Mesenteric fat pad (tissue), 1 donor: ENCODE results near the gene HES3. TPM values are rescaled to one million over a fixed set of nuclear protein-coding genes. Genes with fewer than 3 reads are reported as not detected.
A peak's percentile ranks its signal among the peaks of the same experiment; 100 is the strongest.

Experiments used
- DNase-seq: peaks from one replicate; pipeline ENCODE4 v3.0.0-alpha.2; 2020; ENCODE audit warnings: low spot score
- total RNA-seq: library from RNA; stranded (reverse); fragmentation: NEBNext Ultra II Directional; extraction: Animal tissue kit (Norgen Biotek cat#: 25700); gene quantifications from one replicate; pipeline ENCODE4 v1.2.1, GENCODE V29; 2021
- donor health status: DM: yes; HTN: yes; CAD: no.

HES3 gene
- total RNA-seq, 1 donor from 2014 or later = not detected

DNA sequence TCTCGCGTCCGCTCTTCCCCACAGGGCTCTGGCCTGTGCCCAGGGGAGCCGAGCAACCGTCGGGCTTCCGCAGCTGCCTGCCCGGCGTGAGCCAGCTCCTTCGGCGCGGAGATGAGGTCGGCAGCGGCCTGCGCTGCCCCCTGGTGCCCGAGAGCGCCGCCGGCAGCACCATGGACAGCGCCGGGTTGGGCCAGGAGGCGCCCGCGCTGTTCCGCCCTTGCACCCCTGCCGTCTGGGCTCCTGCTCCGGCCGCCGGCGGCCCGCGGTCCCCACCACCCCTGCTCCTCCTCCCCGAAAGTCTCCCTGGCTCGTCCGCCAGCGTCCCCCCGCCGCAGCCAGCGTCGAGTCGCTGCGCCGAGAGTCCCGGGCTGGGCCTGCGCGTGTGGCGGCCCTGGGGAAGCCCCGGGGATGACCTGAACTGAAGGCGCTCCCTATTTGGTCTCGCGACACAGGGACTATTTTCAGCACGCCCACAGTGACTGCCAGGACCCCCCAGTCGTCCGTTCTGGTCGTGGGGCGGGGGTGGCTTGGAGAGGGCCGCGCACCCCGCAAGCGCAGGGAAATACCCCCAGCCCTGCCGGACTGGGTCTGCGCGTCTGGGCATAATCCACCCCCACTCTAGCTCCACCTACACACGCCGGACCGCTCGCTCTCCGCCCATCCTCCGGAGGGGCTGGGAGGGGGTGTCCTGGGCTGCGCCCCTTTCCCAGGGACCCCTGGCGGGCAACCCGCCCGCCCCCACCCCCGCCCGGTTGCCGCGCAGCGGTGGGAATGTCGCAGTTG lies 1.3 kb downstream of the HES3 start:
- DNase-seq = no peak

- no peak for DNase-seq
These were observed 2.0 kb downstream of the HES3 start for GRCh38 chr1:6245869-6246496.

GRCh38 chr1:6246497-6247467 lies 2.8 kb downstream of the HES3 start:
- peak; percentile 94 for DNase-seq

- no peak for DNase-seq
These were observed 3.7 kb downstream of the HES3 start for GRCh38 chr1:6247651-6248050.

GRCh38 chr1:6248161-6248776 lies 4.3 kb downstream of the HES3 start:
- DNase-seq = no peak

- DNase-seq = no peak
These were observed 5.2 kb downstream of the HES3 start for GRCh38 chr1:6248932-6249738.

DNA sequence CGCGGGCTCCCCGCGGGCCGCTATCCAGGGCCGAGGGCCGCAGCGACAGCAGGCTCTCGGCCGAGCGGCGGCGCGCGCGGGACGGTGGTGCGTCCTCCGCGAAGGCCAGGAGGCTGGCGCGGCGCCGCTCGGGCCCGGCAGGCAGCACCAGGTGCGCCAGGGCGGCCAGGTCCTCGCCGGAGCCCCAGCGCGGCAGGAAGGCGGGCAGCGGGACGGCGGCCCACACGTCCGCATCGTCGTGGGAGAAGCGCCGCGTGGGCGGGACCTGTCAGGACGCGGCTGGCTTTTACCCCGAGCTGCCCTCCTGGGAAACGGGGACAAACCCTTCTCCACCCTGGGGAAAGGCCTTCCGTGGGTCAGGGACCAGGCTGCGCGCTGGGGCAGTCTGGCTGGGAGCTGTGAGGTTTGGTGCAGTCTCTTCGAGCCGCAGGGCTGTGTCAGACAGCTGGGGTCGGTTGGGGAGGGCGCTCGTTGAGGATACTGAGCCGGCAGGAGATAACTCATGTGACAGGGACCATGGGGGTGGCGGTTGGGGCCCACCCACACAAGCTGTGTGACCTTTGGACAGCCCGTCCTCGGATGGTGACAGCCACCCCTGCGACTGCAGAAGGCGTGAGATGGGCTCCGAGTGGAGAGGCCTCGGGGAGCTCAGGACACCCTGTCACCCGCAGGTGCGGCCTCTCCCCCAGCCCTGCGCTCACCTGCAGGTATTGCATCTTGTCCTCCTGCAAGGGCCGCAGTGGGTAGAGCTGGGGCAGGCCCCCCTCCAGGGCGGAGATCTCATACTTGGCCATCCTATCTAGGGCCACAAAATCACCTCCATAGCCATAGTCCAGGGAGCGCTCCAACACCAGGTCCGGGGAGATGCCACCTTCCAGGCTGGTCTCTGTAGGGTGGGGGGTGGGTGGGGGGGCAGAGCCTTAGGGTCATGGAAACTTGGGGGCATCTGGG lies 6.0 kb downstream of the HES3 start:
- DNase-seq = no peak

DNA sequence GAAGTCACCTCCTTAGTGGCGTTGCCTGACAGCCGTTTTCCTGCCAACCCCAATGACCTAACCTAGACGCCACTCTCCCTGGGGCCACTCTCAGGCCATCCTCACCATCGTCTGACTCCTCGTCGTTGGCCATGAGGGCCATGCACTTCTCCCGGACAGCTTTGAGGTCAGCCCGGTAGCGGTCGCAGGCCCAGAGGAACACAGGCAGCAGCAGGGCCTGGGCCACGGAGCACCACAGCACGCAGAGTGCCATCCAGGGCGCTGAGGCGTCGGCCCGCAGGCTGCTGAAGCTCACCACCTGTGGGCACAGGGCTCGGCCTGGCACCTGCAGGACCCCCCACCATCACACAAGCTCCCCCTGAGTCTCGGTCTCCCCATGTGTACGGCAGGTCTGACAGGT lies 7.3 kb downstream of the HES3 start:
- DNase-seq = no peak

DNA sequence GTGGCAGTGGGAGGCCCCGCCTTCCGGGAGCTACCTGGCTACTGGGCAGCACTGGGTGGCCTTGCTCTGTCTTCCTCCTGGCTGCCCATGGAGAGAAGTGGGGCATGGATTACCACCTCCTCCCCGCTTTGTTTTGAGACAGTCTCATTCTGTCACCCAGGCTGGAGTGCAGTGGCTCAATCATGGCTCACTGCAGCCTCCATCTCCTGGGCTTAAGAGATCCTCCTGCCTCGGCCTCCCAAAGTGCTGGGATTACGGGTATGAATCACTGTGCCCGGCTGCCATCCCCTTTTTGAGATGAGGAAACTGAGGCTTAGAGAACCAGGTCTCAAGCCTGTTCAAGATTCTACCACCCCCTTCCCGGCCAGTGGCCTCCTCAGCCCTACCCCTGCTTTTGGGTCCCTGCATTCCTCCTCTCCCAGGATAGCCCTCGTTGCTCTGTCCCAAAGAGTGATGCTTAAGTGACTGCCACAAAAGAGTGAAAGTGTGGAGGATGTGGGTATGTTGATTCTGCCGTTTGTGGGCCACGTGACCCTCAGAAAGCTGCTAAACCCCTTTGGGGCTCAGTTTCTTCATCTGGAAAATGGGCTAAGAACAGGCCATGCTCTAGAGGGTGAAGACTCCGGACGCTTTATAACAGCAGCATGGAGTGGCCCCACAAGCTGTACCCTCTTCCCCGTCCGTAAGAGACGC lies 7.8 kb downstream of the HES3 start:
- no peak for DNase-seq

DNA sequence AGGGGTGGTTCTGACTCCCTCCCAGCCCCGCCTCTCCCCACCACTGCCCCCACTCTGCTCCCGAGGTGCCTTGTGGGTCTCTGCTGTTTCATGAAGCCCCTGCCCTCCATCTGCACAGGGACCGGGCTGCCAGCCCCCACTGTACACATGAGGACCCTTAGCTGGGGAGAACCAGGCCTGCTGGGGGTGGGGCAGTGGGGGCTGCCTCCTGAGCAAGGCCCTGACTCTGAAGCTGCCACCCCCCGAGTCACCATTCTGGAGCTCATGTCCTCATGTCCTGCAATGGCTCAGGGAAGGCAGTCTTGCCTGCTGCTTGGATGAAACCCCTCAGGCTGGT lies 8.4 kb downstream of the HES3 start:
- DNase-seq = no peak

GRCh38 chr1:6253380-6253779 lies 9.4 kb downstream of the HES3 start:
- no peak for DNase-seq

- no peak for DNase-seq
These were observed 10.7 kb downstream of the HES3 start for GRCh38 chr1:6254691-6255090.

- no peak for DNase-seq
These were observed 12.7 kb downstream of the HES3 start for GRCh38 chr1:6256645-6257044.

- DNase-seq = no peak
These were observed 13.6 kb downstream of the HES3 start for GRCh38 chr1:6257541-6258069.

DNA sequence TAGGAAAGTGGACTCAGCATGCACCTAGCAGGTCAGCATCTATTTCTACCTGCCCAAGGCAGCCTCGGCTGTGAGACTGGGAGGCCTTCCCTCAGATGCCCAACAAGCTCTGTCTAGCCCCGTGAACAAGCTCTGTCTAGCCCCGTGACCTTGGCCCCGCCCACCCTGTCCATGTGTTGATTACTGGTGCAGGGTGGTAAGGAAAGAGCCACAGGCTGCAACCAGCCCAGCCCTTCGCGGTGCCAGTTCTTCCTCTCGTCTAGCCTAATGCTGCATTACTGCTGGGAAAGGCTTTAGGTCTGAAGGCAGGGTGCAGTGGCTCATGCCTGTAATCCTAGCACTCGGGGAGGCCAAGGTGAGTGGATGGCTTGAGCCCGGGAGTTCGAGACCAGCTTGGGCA lies 14.7 kb downstream of the HES3 start:
- DNase-seq = no peak

DNA sequence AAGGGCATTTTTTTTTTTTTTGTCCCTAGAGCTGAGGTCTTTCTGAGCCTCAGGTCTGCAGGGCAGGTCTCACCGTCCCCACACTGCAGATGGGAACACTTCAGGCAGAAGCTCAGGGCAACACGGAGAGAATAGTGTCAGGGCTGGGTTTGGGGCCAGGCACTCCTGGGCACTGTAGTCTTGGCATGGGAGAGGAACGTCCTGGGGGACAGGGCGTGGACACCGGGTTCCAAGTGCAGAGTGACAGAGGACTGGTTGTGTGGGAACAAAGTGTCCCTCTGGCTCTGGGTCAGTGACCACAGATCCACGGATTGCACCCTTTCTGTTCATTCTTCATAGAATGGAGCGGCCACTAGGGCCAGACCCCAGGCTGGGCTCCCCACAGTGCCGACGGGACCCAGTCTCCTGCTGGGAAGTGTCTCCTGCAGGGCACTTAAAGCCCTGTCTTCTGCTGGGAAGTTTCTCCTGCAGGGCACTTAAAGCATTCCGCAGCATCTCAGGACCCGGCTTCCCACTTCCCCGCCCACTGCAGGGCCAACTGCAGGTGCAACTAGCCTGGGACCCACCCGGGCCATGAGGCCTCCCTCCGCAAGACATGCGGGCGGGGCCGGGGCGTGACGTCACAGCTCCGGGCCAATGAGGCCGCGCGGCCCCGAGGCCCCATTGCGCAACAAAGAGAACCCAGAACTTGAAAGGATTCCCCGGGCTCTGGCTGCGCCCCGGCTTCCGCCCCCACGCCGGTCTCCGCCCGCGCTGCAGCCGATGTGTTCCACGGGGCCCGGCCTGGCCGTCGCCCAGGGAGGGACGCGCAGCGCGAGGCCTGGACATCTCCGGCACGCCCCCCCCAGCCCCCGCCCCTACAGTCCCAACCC lies 15.7 kb downstream of the HES3 start:
- peak; percentile 95 for DNase-seq

- DNase-seq = no peak
These were observed 16.5 kb downstream of the HES3 start for GRCh38 chr1:6260433-6260934.
